Kidney (tissue), 14 donors: Measurements from ENCODE around the gene TBL1X. TPM values are rescaled to one million over a fixed set of nuclear protein-coding genes. Genes with fewer than 3 reads are reported as not detected.

Source experiments
- DNase-seq, 5 donors: peaks; one replicate each; pipeline ENCODE4 v3.0.0-alpha.2; 2013 to 2020
- FAIRE-seq: peaks from 2 replicates; lab custom pipeline; 2012; peaks lifted over from hg19 to GRCh38; lab: Jason Lieb, UNC
- H3K27ac ChIP-seq, 2 donors: one replicate each; pipeline ENCODE4 v1.7.0; 2013; ENCODE audit warnings: low read depth in 2 of 2, low read length in 2 of 2, inconsistent platforms in 1 of 2
- H3K27me3 ChIP-seq: one replicate; pipeline ENCODE4 v1.7.1; 2013; ENCODE audit warnings: low read length, inconsistent platforms; ENCODE audit not compliant: control insufficient read depth, insufficient read depth
- H3K36me3 ChIP-seq, 3 donors: one replicate each; pipeline versions ENCODE4 v1.7.0 to v1.7.1; 2013; ENCODE audit warnings: low read length in 3 of 3, control low read depth in 1 of 3, inconsistent platforms in 1 of 3; ENCODE audit not compliant: insufficient read depth in 3 of 3, control insufficient read depth in 2 of 3
- H3K4me1 ChIP-seq, 3 donors: one replicate each; pipeline versions ENCODE4 v1.7.0 to v1.7.1; 2013; ENCODE audit warnings: low read length in 3 of 3, inconsistent platforms in 1 of 3, low read depth in 1 of 3; ENCODE audit not compliant: control insufficient read depth in 2 of 3, insufficient read depth in 2 of 3
- H3K4me3 ChIP-seq, 3 donors: one replicate each; pipeline versions ENCODE4 v1.7.0 to v1.8.1; 2013; ENCODE audit warnings: low read length in 3 of 3, control low read depth in 1 of 3, inconsistent platforms in 1 of 3
- H3K9ac ChIP-seq, 3 donors: one replicate each; pipeline versions ENCODE4 v1.7.0 to v1.7.1; 2013; ENCODE audit warnings: low read length in 3 of 3, control low read depth in 1 of 3, inconsistent platforms in 1 of 3
- H3K9me3 ChIP-seq, 3 donors: one replicate each; pipeline versions ENCODE4 v1.7.0 to v1.7.1; 2013; ENCODE audit warnings: low read length in 3 of 3, control low read depth in 1 of 3, inconsistent platforms in 1 of 3; ENCODE audit not compliant: control insufficient read depth in 2 of 3, insufficient read depth in 1 of 3
- intact Hi-C: fragments of 100-400 bp; cut with DNase I; formaldehyde crosslinking; loops from one replicate; pipeline ENCODE4 v1.11.1; 2022
- polyA plus RNA-seq: library from polyadenylated mRNA; stranded (reverse); fragments of 350-450 nt; fragmentation: Illumina TruSeq; extraction: RNeasy Lipid Tissue Mini Kit (QIAGEN cat#74804); gene quantifications from one replicate; pipeline ENCODE4 v1.2.3, GENCODE V29; 2014; ENCODE audit warnings: low read depth, low replicate concordance; ENCODE audit not compliant: insufficient read depth
- total RNA-seq: library from RNA; stranded (reverse); fragmentation: NEBNext Ultra II Directional; extraction: Animal tissue kit (Norgen Biotek cat#: 25700); gene quantifications from one replicate; pipeline ENCODE4 v1.2.1, GENCODE V29; 2021
- TF ChIP-seq, protein P1 (sequence below): IDR thresholded peaks from 3 replicates; pipeline ENCODE4 v1.5.1; 2012; ENCODE audit warnings: mild to moderate bottlenecking, moderate library complexity, borderline replicate concordance; ENCODE audit not compliant: insufficient read depth; ENCODE audit errors: extremely low read depth
- donor health status: control.
- donor health status: control.
- donor health status: control.
- donor health status: control.
- donor health status: control.
- donor health status: DM: yes; HTN: yes; CAD: no.
- donor health status: Normal renal cell carcinoma (clear cell type).

Gene TBL1X
- total and polyA plus RNA-seq, 2 donors from 2014 or later, result 12.5 to 43.0 TPM

GRCh38 chrX:9519546-9520216 lies 54.8 kb downstream of the TBL1X start:
- intact Hi-C loops, result no loop called here

GRCh38 chrX:9520217-9520590 lies 55.3 kb downstream of the TBL1X start:
- DNase-seq (no peak), FAIRE-seq (no peak)
- Histone ChIP-seq H3K9ac (no peak overlapping the region), H3K36me3 (no peaks in the 10 kb centered on the region), H3K27ac (no peak overlapping the region), H3K27me3 (no peaks in the 10 kb centered on the region), H3K9me3 (no peaks in the 10 kb centered on the region), H3K4me1 (peaks cover 0 to 2% (median 0%) of the 10 kb centered on the region in 3 donors), H3K4me3 (no peak overlapping the region)
- intact Hi-C loops, result no loop called here
- TF ChIP-seq, protein P1, sequence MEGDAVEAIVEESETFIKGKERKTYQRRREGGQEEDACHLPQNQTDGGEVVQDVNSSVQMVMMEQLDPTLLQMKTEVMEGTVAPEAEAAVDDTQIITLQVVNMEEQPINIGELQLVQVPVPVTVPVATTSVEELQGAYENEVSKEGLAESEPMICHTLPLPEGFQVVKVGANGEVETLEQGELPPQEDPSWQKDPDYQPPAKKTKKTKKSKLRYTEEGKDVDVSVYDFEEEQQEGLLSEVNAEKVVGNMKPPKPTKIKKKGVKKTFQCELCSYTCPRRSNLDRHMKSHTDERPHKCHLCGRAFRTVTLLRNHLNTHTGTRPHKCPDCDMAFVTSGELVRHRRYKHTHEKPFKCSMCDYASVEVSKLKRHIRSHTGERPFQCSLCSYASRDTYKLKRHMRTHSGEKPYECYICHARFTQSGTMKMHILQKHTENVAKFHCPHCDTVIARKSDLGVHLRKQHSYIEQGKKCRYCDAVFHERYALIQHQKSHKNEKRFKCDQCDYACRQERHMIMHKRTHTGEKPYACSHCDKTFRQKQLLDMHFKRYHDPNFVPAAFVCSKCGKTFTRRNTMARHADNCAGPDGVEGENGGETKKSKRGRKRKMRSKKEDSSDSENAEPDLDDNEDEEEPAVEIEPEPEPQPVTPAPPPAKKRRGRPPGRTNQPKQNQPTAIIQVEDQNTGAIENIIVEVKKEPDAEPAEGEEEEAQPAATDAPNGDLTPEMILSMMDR, result no peak

More at GRCh38 chrX:9519546-9520216, 54.8 kb downstream of the TBL1X start:
- Histone ChIP-seq H3K4me3 (no peak overlapping the region), H3K27me3 (no peaks in the 10 kb centered on the region), H3K36me3 (no peaks in the 10 kb centered on the region), H3K4me1 (peaks cover 0 to 2% (median 0%) of the 10 kb centered on the region in 3 donors), H3K9me3 (no peaks in the 10 kb centered on the region), H3K27ac (no peak overlapping the region), H3K9ac (no peak overlapping the region)
- DNase-seq (no peak), FAIRE-seq (no peak)
- TF ChIP-seq, protein P1, result no peak

DNA sequence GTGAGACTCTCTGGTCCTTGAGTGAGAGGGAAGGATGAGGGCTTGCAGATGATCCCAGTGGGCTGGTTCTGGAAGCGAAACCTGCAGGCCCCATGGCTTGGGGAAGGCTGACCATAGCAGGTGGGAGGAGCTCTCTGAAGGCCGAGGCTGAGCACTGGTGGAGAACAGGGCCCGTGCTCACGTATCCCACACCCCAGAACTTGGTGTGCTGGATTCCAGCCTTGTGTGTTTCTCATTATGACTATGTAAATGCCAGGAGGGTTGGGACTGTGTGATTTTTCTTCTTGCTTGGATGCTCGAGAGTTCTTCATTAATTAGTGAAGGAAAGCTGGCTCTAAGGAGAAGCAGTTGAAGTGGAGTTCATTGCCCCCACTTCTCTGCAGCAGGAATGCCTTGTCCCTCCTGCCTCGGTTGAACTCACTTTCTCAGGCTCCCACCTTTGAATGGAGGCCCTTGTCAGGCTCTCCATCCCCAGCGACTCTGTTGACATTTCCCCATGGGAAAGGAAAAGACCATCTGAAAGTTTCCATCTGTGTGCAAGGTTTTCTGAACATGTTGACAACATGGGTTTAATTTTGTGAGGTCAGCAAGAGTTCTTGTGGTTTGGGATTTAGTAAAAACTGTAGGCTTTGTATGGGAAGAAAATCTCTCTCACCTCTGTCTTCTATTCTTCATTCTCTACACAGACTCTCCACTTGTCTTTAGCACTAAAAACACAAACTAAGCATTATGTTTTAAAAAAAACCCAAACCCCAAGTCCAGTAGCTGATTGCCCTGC lies 57.7 kb downstream of the TBL1X start:
- DNase-seq, result no peak
- Histone ChIP-seq H3K9ac (no peak overlapping the region), H3K27me3 (no peaks in the 10 kb centered on the region), H3K4me1 (peaks cover 0 to 2% (median 0%) of the 10 kb centered on the region in 3 donors), H3K36me3 (no peaks in the 10 kb centered on the region), H3K9me3 (no peaks in the 10 kb centered on the region), H3K4me3 (no peak overlapping the region), H3K27ac (no peak overlapping the region)
- intact Hi-C loops, result no loop called here
- TF ChIP-seq, protein P1, result no peak
- FAIRE-seq, result no peak
